LHCN-M2 (cell line): ENCODE measurements around the gene SERGEF. TPM values are rescaled to one million over a fixed set of nuclear protein-coding genes. Genes with fewer than 3 reads are reported as not detected.

Experiments
- DNase-seq: peaks from one replicate; pipeline ENCODE4 v3.0.0-alpha.2; 2012; ENCODE audit warnings: low read depth
- total RNA-seq: library from RNA; depleted of rRNA; stranded (reverse); fragments of >200 nt; gene quantifications from 2 replicates; pipeline ENCODE4 v1.2.3, GENCODE V29; 2014

Gene SERGEF
- total RNA-seq, 1 experiment from 2014 or later: 11.4 TPM

- DNase-seq: no peak
Observed at GRCh38 chr11:17952487-17952886, 60.4 kb downstream of the SERGEF start.

DNA sequence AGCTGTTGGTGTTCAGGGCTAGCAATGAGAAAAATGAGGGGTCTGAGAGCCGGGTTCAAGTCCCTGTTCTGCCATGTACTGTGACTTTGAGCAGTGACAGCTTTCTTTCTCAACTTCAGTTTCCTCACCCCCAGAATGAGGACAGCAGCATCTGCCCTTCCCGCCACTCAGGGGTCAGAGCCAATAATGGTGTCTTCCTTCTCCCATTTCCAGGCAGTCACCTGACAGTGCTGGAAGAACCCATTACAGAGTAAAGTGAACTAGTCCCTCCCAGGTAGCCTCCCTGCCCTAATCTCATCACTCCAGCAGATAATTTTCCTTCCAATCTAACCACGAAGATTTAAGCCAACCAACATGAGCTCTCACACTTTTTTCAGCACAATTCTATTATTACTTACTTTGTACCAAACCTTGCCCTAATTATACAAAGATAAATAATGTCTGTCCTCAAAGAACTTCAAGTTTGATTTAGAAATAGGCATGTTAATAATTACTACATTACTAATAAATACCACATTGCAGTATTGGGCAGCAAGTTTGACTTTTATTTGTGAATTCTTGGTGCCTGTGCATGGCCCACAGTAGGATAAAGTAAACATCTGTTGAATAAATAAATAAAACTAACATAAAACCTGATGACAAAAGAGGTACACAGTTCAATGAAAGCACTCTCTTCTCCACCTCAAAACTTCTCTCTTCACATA, 61.0 kb downstream of the SERGEF start:
- no peak for DNase-seq

DNA sequence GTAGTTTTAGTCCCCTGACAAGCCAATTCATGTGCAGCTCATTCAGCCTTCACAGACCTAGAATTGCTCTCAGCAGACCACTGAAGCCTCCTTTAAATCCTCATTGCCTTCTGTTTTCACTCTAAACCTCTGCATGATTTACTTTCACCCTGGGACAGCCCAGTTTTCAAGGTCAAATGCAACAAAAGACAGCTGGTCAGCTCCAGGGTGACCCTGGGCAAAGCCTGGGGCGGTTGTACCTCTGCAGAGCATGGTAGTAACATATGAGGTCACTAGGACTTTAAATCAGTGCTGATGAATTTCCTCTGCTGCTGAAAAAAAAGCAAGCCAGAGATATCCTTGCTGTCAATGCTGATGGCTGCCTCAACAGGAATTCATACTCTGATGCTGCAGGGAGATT, 62.2 kb downstream of the SERGEF start:
- DNase-seq: no peak

GRCh38 chr11:17948296-17948695, 64.6 kb downstream of the SERGEF start:
- DNase-seq: no peak

DNA sequence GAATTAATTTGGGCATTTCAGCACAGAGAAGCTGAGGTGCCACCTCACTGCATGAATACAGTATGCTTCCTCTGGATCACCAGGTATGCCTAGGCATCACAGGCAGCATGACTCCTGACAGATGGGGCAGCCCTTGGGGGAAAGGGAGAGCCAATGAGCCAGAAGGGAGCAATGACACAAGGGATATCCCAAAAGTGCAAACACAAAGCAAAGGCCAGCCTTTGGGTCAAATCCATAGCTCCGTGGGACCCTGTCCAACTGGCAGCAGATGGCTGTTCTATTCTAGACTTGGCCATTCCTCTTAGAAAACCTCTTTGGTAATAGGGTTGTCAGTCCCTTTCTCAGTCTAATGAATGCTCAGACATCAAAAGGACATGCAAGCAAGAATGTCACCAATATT, 73.3 kb downstream of the SERGEF start:
- no peak for DNase-seq

DNA sequence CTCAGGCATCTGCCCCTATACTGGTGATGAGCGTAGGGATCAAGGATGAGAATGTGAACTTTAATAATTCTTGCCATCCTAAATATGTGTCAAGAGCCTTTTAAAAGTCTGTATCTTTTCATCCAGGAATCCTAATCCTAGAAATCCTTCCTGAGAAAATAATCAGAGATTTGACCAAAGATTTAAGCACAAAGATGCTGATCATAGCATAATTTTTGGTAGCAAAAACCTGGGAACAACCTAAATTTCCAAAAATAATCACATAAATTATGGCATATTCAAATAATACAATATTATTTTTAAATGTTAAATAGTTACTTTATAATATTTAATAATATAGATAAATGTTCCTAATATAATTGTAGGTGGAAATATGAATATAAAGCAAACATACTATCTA, 76.1 kb downstream of the SERGEF start:
- DNase-seq: no peak

DNA sequence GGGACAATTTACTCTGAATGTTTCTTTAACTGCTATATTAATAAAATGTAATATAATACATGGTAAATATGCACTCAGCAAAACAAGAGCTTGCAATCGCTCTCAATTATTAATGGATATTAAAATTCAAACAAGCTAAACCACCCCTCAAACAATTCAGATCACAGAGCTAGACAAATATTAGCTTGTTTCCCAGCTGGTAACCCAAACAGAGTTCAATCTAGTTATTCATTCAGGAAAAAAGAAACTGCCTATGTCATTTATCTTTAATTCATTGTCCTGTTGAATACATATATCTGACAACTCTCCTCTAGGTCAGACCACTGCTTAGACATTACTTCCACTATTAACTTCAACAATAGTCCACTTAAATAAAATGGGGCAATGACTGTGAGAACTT, 78.7 kb downstream of the SERGEF start:
- DNase-seq: no peak

GRCh38 chr11:17933708-17934107, 79.1 kb downstream of the SERGEF start:
- DNase-seq: no peak

DNA sequence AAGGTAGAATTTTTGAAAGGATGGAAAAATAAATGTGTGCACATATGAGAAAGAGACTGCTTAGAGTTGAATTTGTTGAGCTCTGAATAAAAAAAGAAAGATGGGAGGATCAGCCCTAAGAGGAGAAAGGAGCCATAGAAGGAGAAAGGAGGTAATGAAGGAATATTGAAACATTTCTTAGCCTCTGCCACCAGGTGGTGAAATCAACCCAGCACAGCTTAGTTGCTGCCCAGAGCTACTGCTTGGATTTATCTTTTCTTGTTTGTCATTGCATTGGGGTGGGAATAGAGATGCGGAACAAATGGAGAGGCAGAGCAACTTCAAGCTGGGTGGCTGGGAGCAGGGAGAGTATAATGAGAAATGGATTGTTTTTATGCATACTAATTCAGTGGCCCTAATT, 80.4 kb downstream of the SERGEF start:
- DNase-seq: no peak

- DNase-seq: no peak
Observed at GRCh38 chr11:17931595-17931994, 81.3 kb downstream of the SERGEF start.

DNA sequence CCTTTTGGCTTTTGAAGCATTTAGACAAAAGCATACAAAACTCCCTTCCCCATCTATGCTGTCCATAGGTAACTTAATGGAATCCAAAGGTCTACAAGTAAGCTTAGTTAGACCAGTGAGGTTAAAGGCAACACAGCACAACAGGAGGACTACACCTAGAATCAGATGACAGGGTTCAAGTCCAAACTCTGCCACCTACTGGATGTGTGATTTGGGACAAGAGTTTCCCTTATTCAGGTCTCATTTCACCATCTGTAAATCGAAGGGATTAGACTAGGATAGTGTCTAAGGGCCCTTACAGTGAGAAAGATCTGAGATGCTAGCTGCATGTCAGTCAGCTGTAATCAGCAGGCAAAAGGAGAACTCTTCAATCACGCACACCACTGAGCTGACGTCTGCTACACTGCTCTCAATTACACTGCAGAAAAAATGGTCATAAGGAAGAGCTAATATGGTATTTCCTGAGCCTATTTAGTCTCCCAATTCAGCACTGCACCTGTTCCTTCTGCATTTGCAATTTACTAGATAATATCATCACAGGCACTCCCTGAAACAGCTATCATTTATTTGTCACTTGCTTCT, 82.2 kb downstream of the SERGEF start:
- DNase-seq: no peak

- no peak for DNase-seq
Observed at GRCh38 chr11:17929171-17929570, 83.7 kb downstream of the SERGEF start.

DNA sequence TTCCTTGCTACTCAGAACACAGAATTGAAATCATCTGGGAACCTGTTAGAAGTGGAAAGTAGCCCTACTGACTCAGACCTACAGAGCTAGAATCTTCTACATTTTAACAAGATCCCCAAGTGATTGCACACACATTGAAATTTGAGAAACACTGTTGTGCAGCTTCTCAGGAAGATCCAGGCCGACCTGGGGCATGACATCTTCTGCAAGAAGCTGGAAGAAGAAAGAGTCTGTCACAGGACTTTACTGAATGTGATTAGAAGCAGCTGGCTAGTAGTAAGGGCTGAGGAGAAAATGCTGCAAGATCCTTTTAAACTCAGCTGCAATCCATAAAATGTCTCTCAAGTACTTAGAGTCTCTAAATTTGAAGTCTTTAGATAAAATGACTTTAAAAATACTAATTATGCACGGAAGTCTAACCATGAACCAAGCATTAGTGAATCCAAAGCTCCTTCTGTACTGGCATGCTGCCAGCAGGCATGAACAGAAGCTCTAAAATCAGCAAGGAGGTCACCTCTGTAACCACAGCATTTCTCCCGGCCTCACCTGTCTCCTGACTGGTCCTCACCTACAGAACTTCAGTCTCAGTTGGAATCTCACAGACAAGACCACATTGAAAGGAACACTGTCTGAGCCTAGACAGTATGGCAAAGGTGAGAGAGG, 85.0 kb downstream of the SERGEF start:
- DNase-seq: peak; percentile 23

DNA sequence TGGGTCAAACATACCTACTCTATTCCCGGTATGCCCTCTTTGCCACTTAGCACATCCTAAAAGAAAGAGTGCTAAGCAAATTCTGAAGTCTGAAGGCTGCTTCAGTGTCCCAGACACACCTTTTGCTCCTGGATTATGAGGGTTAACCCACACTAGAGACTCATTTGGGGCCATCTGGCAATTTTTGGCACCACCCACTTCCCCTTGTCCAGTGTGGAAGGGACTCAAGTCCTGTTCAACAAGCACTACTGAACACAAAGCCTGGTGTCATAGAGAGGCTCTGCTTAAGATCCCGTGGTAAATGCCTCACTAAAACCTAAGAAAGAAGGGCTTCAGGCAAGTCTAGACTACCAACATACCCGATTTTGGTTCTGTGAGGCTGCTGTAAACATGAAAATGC, 85.8 kb downstream of the SERGEF start:
- DNase-seq: no peak

- no peak for DNase-seq
Observed at GRCh38 chr11:17924713-17925112, 88.1 kb downstream of the SERGEF start.

- DNase-seq: no peak
Observed at GRCh38 chr11:17923217-17923616, 89.6 kb downstream of the SERGEF start.

GRCh38 chr11:17922416-17922788, 90.4 kb downstream of the SERGEF start:
- DNase-seq: no peak

DNA sequence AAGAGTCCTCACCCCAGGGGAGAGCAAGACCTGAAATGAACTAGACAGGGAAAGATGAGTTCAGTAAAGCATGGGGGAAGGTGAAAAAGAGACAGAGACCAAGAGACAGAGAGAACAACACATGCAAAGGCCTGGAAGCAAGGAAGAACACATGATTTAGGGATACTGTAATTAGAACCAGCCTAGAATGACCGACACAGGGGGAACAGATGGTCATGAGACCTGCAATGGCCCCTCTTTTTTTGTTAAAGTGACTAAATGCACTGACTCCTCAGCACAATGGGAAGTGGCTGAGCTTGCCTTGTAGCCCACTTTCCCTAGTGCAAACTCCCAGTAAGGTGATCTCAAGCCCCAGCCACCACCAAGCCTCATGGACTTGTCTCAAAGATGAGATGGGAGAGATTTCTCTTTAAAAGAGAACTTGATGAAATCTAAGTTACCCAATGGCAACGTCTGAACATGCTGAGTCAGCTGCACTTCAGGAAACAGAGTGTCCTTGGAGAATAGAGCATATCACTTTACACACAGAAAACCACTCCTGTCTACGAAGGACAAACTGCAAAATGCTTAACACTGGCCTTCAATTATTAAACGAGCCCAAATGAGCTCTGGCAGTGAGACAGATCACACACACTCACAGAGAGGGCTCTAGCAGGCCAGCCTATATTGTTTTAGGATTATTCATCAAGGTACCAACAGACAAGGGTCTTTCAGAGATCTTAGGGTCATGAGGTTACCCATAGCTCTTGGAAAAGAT, 91.0 kb downstream of the SERGEF start:
- DNase-seq: peak; percentile 82

DNA sequence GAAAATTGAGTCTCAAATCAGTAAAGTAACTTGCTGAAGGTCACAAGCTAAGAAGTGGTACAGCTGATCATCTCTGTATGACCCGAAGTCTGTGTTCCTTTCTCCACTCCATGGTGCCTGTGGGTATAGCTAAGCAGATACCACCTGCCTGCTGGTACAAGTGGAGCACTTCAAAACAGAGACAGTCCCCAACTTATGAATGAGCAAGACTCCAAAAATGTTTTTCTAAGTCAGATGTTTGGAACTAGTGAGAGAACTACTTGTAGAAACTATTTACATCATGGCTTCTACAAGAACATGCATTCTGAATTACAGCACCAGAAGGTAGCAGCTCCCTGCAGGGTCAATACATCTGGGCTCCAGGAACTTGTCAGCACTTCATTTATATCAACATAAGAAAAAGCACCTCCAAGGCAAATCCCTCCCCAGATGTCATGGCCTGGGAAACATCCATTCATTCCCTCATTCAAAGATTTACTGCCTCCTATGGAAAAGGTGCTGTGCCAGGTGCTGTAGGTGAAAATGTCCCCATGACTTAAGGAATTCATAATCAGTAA, 94.7 kb downstream of the SERGEF start:
- DNase-seq: no peak

- DNase-seq: no peak
Observed at GRCh38 chr11:17917556-17917955, 95.3 kb downstream of the SERGEF start.

DNA sequence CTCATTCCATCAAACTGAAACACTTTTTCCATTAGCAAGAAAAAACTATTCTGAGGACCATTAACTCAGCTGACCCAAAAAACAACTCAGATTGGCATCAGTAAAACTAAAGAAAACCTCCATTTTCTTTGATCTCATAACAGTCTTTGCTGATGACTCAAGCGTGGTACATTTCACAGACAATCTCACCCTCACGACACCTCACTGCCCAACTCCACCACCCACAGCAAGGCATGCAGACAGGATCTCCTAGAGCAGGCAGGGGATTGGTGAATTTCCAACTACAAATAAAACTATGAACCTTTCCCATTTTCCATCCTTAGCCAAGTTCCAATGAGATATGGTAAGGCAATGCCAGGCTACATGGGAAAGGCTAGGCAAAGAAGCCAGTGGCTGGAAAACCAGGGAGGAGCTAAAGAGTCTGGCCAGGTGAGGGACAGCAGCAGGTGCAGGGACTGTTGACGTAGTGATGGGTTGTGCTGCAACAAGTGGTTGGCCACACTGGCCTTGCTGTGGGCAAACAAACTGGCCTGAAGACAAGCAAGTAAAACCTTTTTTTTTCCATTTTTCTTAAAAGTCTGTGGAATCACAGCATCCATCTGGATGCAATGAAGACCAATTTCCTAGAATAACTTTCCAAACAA, 97.2 kb downstream of the SERGEF start:
- peak; percentile 78 for DNase-seq

DNA sequence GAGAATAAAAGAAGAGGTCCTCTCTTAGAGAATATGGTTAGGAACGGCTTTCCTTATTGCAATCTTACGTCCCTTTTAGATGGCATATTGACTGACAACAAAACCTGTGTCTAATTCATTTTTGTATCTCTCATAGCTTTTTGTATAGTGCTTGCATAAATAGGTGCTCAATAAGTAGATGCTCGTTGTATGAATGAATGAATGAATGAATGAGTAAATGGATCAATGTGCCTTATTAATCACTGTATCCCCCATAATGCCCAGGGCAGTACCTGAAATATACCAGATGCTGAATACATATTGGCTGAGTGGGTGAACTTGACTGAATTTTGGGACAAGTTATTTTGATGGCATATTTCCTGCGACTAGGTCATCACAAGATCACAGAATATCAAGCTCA, 97.9 kb downstream of the SERGEF start:
- no peak for DNase-seq
